H1 (cell line): ENCODE data around the gene CPSF4L. TPM values are rescaled to one million over a fixed set of nuclear protein-coding genes. Genes with fewer than 3 reads are reported as not detected.

Experiments used
- CTCF ChIA-PET: fragments of 300-600 bp; sonication (Branson Sonifier 250); formaldehyde crosslinking; loops from one replicate; lab custom pipeline; 2021; ENCODE audit not compliant: partially characterized antibody; lab: Charles Lee
- POLR2A ChIA-PET: fragments of 300-600 bp; sonication (Branson Sonifier 250); formaldehyde crosslinking; loops from one replicate; lab custom pipeline; 2021; ENCODE audit warnings: inconsistent platforms; ENCODE audit not compliant: partially characterized antibody; lab: Charles Lee
- DNase-seq, 2 experiments: peaks; one replicate each; pipeline versions ENCODE4 v3.0.0 to v3.0.0-alpha.2; 2010 to 2022; ENCODE audit warnings: low spot score in 2 of 2, low read depth in 1 of 2, mixed read lengths in 1 of 2
- FAIRE-seq: peaks from 2 replicates; lab custom pipeline; 2011; peaks lifted over from hg19 to GRCh38; lab: Jason Lieb, UNC
- H2AFZ ChIP-seq: 2 replicates; pipeline ENCODE4 v1.8.1; 2012; ENCODE audit warnings: low read length, inconsistent platforms
- H2AK5ac ChIP-seq: 2 replicates; pipeline ENCODE4 v1.6.1; 2013; ENCODE audit warnings: low read depth, low read length
- H2BK120ac ChIP-seq: replicated peaks from 2 replicates; pipeline ENCODE3; 2013; ENCODE audit warnings: low read depth, low read length, inconsistent platforms
- H2BK12ac ChIP-seq: 2 replicates; pipeline ENCODE4 v1.6.1; 2013; ENCODE audit warnings: low read depth, low read length
- H2BK15ac ChIP-seq: 2 replicates; pipeline ENCODE4 v1.6.1; 2013; ENCODE audit warnings: low read length
- H2BK20ac ChIP-seq: 2 replicates; pipeline ENCODE4 v1.6.1; 2013; ENCODE audit warnings: low read length
- H2BK5ac ChIP-seq: 2 replicates; pipeline ENCODE4 v1.6.1; 2013; ENCODE audit warnings: low read depth, low read length
- H3K14ac ChIP-seq: 2 replicates; pipeline ENCODE4 v1.6.1; 2013; ENCODE audit warnings: inconsistent platforms; ENCODE audit not compliant: insufficient read length
- H3K18ac ChIP-seq: 2 replicates; pipeline ENCODE4 v1.6.1; 2013; ENCODE audit warnings: low read length; ENCODE audit errors: extremely low read depth
- H3K23ac ChIP-seq: 2 replicates; pipeline ENCODE4 v1.6.1; 2013; ENCODE audit warnings: inconsistent platforms; ENCODE audit not compliant: insufficient read length
- H3K23me2 ChIP-seq: 2 replicates; pipeline ENCODE4 v1.6.1; 2013; ENCODE audit warnings: low read depth, low read length
- H3K27ac ChIP-seq: 2 replicates; pipeline ENCODE4 v1.6.1; 2011; ENCODE audit warnings: low read depth, low read length, inconsistent platforms
- H3K27me3 ChIP-seq, 4 experiments: replicated peaks in 1 of 4; 1 replicate in 1 of 4; 2 replicates in 3 of 4; pipeline versions ENCODE4 v1.6.1 to v1.8.1; 2011 to 2013; ENCODE audit warnings: low read length in 3 of 4, mild to moderate bottlenecking in 3 of 4, inconsistent platforms in 2 of 4, mixed read lengths in 2 of 4, moderate library complexity in 1 of 4; ENCODE audit not compliant: control insufficient read depth in 3 of 4, insufficient read depth in 3 of 4; ENCODE audit errors: extremely low read depth in 1 of 4
- H3K36me3 ChIP-seq, 4 experiments: 2 replicates each; pipeline versions ENCODE4 v1.6.1 to v1.8.1; 2011 to 2013; ENCODE audit warnings: mild to moderate bottlenecking in 4 of 4, low read length in 3 of 4, moderate library complexity in 2 of 4, control low read depth in 1 of 4, inconsistent platforms in 1 of 4; ENCODE audit not compliant: insufficient read depth in 4 of 4, control insufficient read depth in 2 of 4
- H3K4ac ChIP-seq: replicated peaks from 2 replicates; pipeline ENCODE3; 2013; ENCODE audit warnings: low read length, low read depth, mixed read lengths, inconsistent platforms; ENCODE audit not compliant: insufficient read length
- H3K4me1 ChIP-seq, 4 experiments: replicated peaks in 1 of 4; 1 replicate in 1 of 4; 2 replicates in 3 of 4; pipeline versions ENCODE4 v1.6.1 to v1.8.1; 2011 to 2013; ENCODE audit warnings: low read length in 3 of 4, inconsistent platforms in 2 of 4, mixed read lengths in 1 of 4; ENCODE audit not compliant: insufficient read depth in 4 of 4, control insufficient read depth in 3 of 4
- H3K4me2 ChIP-seq, 2 experiments: 2 replicates each; pipeline versions ENCODE4 v1.6.1 to v1.8.1; 2011 to 2013; ENCODE audit warnings: low read depth in 2 of 2, low read length in 2 of 2, control low read depth in 1 of 2, inconsistent platforms in 1 of 2, mild to moderate bottlenecking in 1 of 2; ENCODE audit not compliant: insufficient read depth in 1 of 2
- H3K4me3 ChIP-seq, 4 experiments: fragments of 200-600, 300-600 bp in 1 of 4; sonication (generic), shearing (Covaris generic), sonication (Bioruptor Twin) in 1 of 4; 2 replicates each; pipeline versions ENCODE4 v1.5.1 to v1.8.1; 2011 to 2016; ENCODE audit warnings: low read length in 4 of 4, low read depth in 3 of 4, control low read depth in 2 of 4, inconsistent platforms in 2 of 4, mild to moderate bottlenecking in 2 of 4, mixed read lengths in 1 of 4, moderate library complexity in 1 of 4; ENCODE audit not compliant: insufficient read depth in 2 of 4; ENCODE audit errors: extremely low read depth in 1 of 4
- H3K56ac ChIP-seq: replicated peaks from 2 replicates; pipeline ENCODE3; 2013; ENCODE audit warnings: low read depth, mild to moderate bottlenecking, mixed read lengths, low read length, inconsistent platforms; ENCODE audit not compliant: insufficient read length
- H3K79me1 ChIP-seq: 2 replicates; pipeline ENCODE4 v1.6.1; 2013; ENCODE audit warnings: low read depth, low read length, control low read depth
- H3K79me2 ChIP-seq, 2 experiments: 2 replicates each; pipeline versions ENCODE4 v1.6.1 to v1.8.1; 2012 to 2013; ENCODE audit warnings: low read length in 2 of 2, mild to moderate bottlenecking in 2 of 2, inconsistent platforms in 1 of 2; ENCODE audit not compliant: insufficient read depth in 2 of 2, control insufficient read depth in 1 of 2
- H3K9ac ChIP-seq, 4 experiments: replicated peaks in 1 of 4; 1 replicate in 1 of 4; 2 replicates in 3 of 4; pipeline versions ENCODE4 v1.6.1 to v1.8.1; 2011 to 2013; ENCODE audit warnings: low read depth in 3 of 4, low read length in 3 of 4, control low read depth in 2 of 4, mild to moderate bottlenecking in 2 of 4, moderate library complexity in 2 of 4, inconsistent platforms in 1 of 4; ENCODE audit errors: extremely low read depth in 1 of 4
- H3K9me3 ChIP-seq, 2 experiments: 2 replicates each; pipeline versions ENCODE4 v1.6.1 to v1.8.1; 2012 to 2013; ENCODE audit warnings: mild to moderate bottlenecking in 2 of 2, moderate library complexity in 2 of 2, control low read depth in 1 of 2, inconsistent platforms in 1 of 2, low read depth in 1 of 2, low read length in 1 of 2, mixed read lengths in 1 of 2; ENCODE audit not compliant: insufficient read depth in 2 of 2
- H4K20me1 ChIP-seq, 2 experiments: replicated peaks in 1 of 2; 2 replicates each; pipeline versions ENCODE3 to v1.8.1; 2011 to 2013; ENCODE audit warnings: inconsistent platforms in 2 of 2, low read length in 2 of 2, mild to moderate bottlenecking in 1 of 2; ENCODE audit not compliant: insufficient read depth in 2 of 2, control insufficient read depth in 1 of 2
- H4K5ac ChIP-seq: 2 replicates; pipeline ENCODE4 v1.6.1; 2013; ENCODE audit warnings: low read length, low read depth, mixed read lengths, inconsistent platforms; ENCODE audit not compliant: insufficient read length
- H4K8ac ChIP-seq: 2 replicates; pipeline ENCODE4 v1.8.0; 2013; ENCODE audit warnings: mild to moderate bottlenecking, moderate library complexity, low read length, inconsistent platforms; ENCODE audit not compliant: insufficient read depth; ENCODE audit errors: extremely low read depth
- H4K91ac ChIP-seq: replicated peaks from 2 replicates; pipeline ENCODE3; 2013; ENCODE audit warnings: low read length, mixed read lengths, inconsistent platforms; ENCODE audit not compliant: insufficient read length
- SAP30 ChIP-seq: fragments of 300-600 bp; sonication (generic); IDR thresholded peaks from 2 replicates; pipeline ENCODE4 v1.7.1; 2012; ENCODE audit warnings: low read length, moderate library complexity, mild to moderate bottlenecking, inconsistent platforms; ENCODE audit not compliant: insufficient read depth, insufficient replicate concordance
- WGBS, 2 experiments: shearing (Covaris generic) in 1 of 2; methylation state at CpG; one replicate each; pipeline versions ENCODE4 v1.1.6 to v1.1.7; 2013 to 2015; ENCODE audit warnings: low lambda C conversion rate in 2 of 2, mixed read lengths in 2 of 2, inconsistent platforms in 1 of 2, low coverage in 1 of 2, missing lambda C conversion rate in 1 of 2; ENCODE audit not compliant: insufficient replicate concordance in 2 of 2, insufficient coverage in 1 of 2, insufficient read length in 1 of 2; ENCODE audit errors: extremely low coverage in 1 of 2, missing lambda C conversion rate in 1 of 2; 5-methylcytosine and 5-hydroxymethylcytosine counted together
- polyA plus RNA-seq, 7 experiments: library from polyadenylated mRNA; depleted of rRNA in 3 of 7; stranded (reverse) in 5 of 7; unstranded in 2 of 7; fragments of >200 nt in 5 of 7; fragments of 200-250 nt in 2 of 7; gene quantifications; 1 replicate in 5 of 7; 2 replicates in 1 of 7; 4 replicates in 1 of 7; pipeline versions ENCODE4 v1.2.1 to v1.2.3, GENCODE V29; 2011 to 2013; ENCODE audit warnings: missing spikeins in 2 of 7, mixed read lengths in 2 of 7
- total RNA-seq: library from RNA; stranded (reverse); fragmentation: NEBNext Ultra II Directional; extraction: Animal tissue kit (Norgen Biotek cat#: 25700); gene quantifications from 2 replicates; pipeline ENCODE4 v1.2.1, GENCODE V29; 2021
- TF ChIP-seq, protein P1 (sequence below): IDR thresholded peaks from 2 replicates; pipeline ENCODE4 v1.6.1; 2012; ENCODE audit warnings: low read length, inconsistent platforms

CPSF4L gene
- total and polyA plus RNA-seq, 2 of the 8 experiments (the other 6 are each of a cell fraction or from before 2014, with no cell fraction given): not detected

DNA sequence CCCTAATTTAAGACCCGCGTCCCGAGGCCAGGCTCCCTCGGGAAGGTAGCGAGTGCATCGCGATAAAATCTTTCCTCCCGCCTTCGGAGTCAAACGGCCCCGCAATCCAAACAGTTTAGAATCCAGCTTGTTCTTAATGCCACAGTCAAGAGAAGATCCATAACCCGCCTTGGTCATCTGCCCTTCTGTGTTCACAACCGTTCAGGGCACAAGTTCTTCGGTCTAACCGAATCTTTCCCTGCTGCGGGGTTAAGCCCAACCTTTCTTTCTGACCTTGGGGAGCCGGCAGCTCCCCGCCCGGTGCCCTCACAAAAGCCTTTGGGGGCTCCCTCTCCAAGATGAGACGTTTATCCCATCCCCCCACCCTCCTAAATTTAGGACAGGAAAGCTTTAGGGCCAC lies 30.3 kb downstream of the CPSF4L start:
- FAIRE-seq: no peak
- H4K5ac ChIP-seq: no peak overlapping the region
- no peak overlapping the region for H3K14ac ChIP-seq
- H2BK20ac ChIP-seq: no peak overlapping the region
- peaks cover under 1 to 9% (median 5%) of the 10 kb centered on the region in 4 experiments; a peak in 6 of 7 replicates for H3K4me1 ChIP-seq
- H4K91ac ChIP-seq: no peak overlapping the region
- no peak for DNase-seq
- H3K36me3 ChIP-seq: peaks cover 3 to 13% (median 9%) of the 10 kb centered on the region in 4 experiments; a peak in 6 of 8 replicates
- no peak overlapping the region for H2AFZ ChIP-seq
- no peaks in the 10 kb centered on the region for H3K9me3 ChIP-seq
- no peak overlapping the region for H2BK15ac ChIP-seq
- 0 out of 2 replicates have a peak, but pooled peaks cover 4% of the 10 kb centered on the region for H3K79me1 ChIP-seq
- peak overlapping the region; percentile 90 to 94 (median 92) for H3K4me3 ChIP-seq
- peak overlapping the region; percentile 82; the same call in 1 of the 2 replicates for H2BK5ac ChIP-seq
- no peak overlapping the region for H3K23ac ChIP-seq
- CTCF ChIA-PET: interaction anchor here (1.0 to 2.8 kb wide), 9 partner anchors 14 to 507 kb away, joined by 3 to 10 read pairs (median 4); partner anchors contain the start of genes CDC42EP4 and COG1
- H4K20me1 ChIP-seq: peaks cover 2 to 7% of the 10 kb centered on the region in 2 experiments
- peak overlapping the region; percentile 15; the same call in 1 of the 2 replicates for H3K18ac ChIP-seq
- H3K79me2 ChIP-seq: peaks cover 10 to 69% of the 10 kb centered on the region in 2 experiments
- no peak overlapping the region for H4K8ac ChIP-seq
- peaks cover 6% of the 10 kb centered on the region for H3K23me2 ChIP-seq
- no peak overlapping the region for H2AK5ac ChIP-seq
- H3K4ac ChIP-seq: no peak overlapping the region
- peak overlapping the region; percentile 65 to 99 for H3K4me2 ChIP-seq
- H3K9ac ChIP-seq: peak overlapping the region; percentile 67 to 90 (median 73)
- POLR2A ChIA-PET: interaction anchor here (0.7 to 2.5 kb wide), 15 partner anchors 9 to 112 kb away, joined by 3 to 18 read pairs (median 5); partner anchors contain the start of gene COG1
- H3K27ac ChIP-seq: peak overlapping the region; percentile 66
- no peaks in the 10 kb centered on the region for H3K27me3 ChIP-seq
- H2BK12ac ChIP-seq: no peak overlapping the region
- H2BK120ac ChIP-seq: no peak overlapping the region
- TF ChIP-seq, protein P1, sequence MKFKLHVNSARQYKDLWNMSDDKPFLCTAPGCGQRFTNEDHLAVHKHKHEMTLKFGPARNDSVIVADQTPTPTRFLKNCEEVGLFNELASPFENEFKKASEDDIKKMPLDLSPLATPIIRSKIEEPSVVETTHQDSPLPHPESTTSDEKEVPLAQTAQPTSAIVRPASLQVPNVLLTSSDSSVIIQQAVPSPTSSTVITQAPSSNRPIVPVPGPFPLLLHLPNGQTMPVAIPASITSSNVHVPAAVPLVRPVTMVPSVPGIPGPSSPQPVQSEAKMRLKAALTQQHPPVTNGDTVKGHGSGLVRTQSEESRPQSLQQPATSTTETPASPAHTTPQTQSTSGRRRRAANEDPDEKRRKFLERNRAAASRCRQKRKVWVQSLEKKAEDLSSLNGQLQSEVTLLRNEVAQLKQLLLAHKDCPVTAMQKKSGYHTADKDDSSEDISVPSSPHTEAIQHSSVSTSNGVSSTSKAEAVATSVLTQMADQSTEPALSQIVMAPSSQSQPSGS: 0 out of 2 replicates have a peak, but pooled peaks have one; percentile 10
- no peak for TF ChIP-seq SAP30
- TF ChIP-seq, all 59 proteins: peak for 1
- peak overlapping the region; percentile 83 for H3K56ac ChIP-seq
- WGBS, 2 experiments: 2% methylated on average over 20 of the region's 20 CpGs; no CpG with 5 or more reads in 1 of the 2 experiments
